Bone marrow (tissue), 2 donors: ENCODE measurements around the gene JDP2.

Source experiments
- DNase-seq, 2 donors: peaks; one replicate each; lab custom pipeline; 2025; lab: John Stamatoyannopoulos, UW

JDP2 gene

DNA sequence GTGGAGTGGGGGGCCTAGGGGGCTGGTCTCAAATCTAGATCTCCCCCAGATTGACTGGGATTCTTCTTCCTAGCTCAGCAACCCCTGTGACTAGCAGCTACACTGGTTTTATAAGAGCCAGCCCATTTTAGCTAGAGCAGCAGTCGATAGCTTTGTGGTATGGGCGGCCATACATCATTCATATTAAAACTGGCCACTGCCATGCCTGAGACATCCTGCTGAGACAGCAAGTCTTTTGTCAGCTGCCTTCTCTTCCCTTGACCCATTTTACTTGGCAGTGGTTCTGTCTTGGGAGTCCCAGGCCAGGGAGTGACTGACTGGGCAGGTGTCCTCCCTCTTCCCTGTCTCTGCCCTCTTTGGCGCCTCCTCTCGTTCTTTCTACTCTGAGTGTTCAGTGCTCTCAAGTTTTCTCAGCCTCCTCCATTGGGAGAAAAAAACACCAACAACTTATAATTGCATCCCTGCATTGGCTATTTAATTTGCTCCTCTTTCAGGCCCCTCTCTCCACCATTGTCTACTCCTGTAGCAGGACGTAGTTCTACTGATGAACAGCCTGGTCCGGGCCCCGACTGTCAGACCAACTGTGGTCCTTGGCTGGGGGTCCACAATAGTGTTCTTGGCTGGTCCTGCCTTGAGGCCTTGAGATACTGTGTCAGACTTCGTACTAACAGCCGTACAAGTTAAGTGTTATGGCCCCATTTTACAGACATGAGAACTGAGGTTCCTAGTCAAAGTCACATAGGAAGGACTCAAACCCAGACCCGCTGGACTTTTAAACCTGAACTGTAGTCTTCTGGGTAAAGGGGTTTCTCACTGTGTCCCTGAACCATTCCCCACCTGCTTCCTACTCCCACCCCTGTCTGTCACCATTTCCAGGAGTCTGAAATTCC, 18.3 kb upstream of the JDP2 start:
- no peak for DNase-seq

- no peak for DNase-seq
Observed at GRCh38 chr14:75411214-75411540, 16.6 kb upstream of the JDP2 start.

GRCh38 chr14:75413013-75413412, 14.8 kb upstream of the JDP2 start:
- DNase-seq = no peak

DNA sequence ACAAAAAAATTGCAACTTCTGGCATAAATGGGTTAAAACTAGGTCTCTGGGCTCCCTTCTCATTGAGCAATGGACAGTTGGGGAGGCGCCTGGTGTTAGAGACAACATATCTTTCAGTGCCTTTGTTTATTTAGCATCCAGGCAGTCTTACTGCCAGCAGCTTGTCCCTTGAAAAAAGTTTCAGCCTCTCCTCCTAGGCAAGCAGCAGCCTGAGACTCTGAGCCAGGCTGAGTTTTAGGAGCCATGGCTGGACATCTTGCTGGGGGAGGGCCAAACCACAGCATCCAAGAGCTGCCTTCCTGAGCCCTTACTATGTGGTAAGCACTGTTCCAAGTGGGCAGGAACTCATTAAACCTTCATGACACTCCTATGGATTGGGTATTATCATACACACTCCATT, 10.1 kb upstream of the JDP2 start:
- DNase-seq = no peak

DNA sequence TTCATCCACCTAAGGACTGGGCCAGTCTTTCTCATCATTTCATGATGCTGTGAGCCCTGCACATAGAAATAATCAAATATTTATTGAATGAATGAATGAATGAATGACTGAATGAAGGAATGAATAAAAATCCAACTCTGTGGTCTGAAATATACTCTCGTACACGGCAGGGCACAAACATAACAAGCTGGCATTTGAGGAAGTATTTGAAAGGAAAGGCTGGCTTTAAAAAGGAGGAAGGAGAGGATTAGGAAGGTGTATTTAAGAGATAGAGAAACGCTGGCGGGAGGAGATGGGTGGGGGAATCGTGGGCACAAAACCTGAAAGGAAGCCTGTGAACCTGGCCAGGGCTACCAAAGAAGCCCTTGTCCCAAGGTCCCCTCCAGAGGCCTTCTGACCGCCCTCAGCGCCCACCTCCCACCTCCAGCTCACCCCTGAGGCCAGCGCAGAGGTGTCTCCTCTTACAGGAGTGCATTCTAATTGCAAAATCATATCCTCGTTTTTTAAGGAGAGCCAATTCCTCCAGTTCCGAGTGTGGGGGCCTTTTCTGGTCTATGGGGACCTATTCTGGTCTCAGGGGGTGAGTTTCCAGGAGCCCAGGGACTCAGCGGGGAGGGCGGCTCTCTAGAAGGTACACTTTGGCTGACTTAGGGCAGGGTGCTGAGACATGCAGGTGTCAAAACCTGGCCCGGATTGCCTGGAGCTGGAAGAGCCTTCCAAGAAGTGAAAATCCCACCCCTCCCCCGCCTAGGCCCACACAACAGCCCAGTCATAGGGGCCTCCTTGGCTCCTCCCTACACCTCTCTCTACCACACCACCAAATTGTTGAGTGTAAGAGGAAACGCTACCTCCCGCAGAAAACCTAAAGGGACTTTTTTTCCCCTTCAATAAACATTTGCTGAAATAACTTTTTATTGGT, 8.7 kb upstream of the JDP2 start:
- peak in 1 of 2 donors; percentile 58 for DNase-seq

GRCh38 chr14:75422169-75422568, 5.7 kb upstream of the JDP2 start:
- DNase-seq = no peak

DNA sequence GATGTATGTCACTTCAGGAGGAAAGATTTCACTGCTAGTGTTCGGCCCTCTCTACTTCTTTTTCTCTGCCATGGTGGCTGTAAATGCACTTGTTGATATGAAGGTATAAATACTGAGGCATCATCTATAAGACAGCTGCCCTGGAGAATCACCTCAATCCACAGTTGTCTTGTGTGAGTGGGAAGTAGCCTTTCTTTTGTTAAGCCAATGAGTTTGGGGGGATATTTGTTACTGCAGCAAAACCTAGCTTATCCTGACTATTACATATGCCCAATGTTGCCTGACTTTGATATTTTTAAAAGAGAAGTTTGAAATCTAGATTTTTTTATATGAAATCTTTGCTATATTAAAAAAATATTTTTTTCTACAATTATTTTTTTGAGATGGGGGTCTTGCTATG, 3.3 kb upstream of the JDP2 start:
- no peak for DNase-seq

DNA sequence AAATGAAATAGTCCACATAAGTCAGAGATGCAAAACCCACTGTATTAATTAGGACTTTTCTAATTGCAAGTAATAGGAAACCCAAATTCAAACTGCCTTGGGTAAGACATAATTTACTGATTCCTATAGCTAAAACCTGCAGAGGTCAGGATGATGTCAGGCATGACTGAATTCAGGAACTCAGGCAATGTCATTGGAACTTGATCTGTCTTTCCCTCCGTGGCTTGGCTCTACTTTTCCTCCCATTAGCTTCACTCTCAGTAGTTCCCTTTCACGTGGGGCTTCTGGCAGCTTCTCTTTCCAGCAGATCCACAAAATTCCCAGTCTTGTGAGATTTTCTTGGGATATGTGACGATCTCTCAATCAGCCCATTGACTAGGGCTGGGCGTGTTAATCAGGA, 2.4 kb upstream of the JDP2 start:
- DNase-seq = no peak

GRCh38 chr14:75426332-75427125, 1.3 kb upstream of the JDP2 start:
- no peak for DNase-seq

DNA sequence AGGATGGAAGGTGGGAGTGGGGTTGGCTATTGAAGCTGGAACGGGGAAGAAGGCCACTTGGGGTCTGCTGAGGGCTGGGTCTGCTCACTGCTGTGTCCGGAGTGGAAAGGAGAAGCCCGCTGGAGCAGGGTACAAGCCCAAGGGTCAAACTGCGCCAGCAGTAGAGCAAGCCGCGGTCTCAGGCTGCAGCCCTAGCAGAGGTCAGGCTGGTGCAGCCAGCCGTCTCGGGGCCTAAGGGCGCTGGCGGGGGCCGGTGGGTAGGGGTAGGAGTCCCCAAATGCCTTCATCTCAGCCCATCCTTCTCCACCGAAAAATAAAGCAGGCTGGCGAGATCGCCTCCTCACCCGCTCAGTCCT, 718 bp upstream of the JDP2 start:
- no peak for DNase-seq

DNA sequence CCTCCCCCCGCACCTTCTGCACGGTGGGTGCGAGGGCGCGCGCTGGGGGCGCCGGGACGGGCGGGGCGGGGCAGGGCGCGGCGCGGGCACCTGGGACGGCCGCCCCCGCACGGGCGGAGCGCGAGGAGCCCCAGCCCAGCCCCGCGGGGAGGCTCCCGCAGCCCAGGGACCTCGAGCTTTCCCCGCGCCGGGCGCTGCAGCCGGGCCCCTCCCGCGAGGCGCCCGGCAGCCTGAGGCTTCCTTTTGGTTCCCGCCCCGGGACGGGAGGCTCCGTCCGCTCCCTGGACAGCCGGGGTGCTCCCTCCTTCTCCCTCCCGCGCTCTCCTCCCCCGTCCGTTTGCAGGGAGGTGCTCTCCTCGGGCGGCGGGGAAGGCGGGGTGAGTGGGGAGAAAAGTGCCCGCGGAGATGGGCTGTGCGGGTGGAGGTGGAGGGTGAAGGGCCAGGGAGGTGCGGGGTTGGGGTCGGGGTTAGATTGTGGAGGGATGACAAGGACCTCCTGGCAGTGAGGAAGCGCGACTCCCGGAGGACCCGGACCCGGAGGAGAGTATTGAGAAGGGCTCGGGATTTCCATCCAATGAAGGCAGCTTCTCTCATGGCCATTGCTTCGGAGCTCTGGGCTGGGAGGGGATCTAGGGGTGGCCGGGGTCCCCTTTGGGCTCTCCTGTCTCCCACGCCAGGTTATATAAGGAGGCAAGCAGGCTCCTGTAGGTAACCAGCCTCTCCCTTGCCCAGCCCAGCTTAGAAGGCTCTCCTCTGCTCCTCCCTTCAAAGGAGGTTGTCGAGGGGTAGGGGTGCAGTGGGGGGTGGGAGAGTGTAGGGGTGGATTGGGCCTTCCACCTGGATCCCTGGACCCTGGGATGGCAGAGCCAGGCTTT, 645 bp downstream of the JDP2 start:
- DNase-seq = peak in 1 of 2 donors; percentile 17

DNA sequence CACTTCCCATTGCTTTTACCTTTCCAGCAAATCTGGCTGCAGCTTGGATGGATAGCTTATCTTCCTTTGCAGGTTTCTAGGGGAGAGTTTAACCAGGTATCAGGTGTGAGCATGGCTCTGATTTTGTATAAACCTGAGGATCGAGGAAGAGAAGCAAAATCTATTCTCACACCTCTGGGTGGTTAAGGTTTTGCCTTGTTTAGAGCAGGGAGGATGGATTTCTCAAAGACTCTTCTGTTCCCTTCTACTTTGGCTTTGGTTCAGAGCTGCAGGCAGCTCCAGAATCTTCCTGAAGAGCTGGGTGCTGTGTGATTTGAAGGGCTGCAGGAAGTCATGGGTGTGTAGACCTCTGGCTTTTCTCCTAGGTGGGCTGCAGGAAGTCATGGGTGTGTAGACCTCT, 1.7 kb downstream of the JDP2 start:
- no peak for DNase-seq

DNA sequence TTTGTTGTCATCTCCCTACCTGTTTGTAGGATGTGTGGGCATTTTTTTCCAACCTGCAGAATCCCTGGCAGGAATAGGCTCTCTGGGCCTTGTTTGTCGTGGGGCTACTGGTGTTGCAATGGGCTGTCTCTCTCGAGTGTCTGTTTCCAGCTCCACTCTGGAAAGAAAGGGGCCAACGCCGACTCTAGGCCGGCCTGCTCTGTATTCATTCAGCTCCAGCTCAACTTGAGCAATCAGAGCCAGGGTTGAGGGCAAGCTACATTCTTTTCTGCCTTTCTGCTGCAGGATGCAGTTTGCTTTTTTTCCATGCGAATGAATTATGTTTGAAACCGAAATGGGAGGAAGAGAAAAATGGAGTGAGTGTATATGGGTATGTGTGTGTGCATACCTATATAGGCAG, 2.3 kb downstream of the JDP2 start:
- no peak for DNase-seq

DNA sequence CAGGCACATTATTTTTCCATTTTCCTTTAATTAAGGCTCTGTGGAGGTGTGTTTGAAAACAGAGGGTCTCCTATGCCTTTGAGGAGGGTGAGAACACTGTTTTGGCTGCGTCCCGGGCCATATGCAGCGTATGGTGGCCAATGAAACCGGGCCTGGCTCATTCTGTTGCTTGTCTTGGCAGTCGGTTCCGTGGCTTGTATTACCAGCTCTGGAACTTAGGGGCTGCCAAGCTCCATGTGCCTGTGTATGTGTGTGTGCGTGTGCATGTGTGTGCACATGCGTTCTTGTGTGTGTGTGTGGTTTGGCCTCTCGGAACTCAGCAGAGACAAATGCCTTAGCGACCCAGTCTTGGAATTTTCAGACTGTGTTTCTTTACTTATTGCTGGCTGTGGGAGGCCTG, 2.7 kb downstream of the JDP2 start:
- DNase-seq = no peak

GRCh38 chr14:75430976-75431375, 3.2 kb downstream of the JDP2 start:
- DNase-seq = no peak

DNA sequence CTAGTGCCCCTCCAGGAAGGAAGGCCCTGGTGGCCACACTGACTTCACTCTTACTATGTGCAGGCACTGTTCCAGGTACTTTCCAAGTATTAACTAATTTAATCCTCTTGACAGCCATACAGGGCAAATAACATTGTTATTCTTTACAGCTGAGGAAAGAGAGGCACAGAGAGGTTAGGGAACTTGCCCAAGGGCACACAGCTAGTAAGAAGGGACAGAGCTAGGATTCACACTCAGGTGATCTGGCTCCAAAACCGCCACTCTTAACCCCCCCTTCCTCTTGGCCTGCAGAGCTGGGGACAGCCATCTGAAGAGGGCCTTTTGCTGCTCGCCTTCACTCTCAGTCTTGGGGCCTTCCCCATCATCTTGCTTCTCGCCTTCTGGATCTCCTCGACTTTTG, 4.0 kb downstream of the JDP2 start:
- DNase-seq = no peak

DNA sequence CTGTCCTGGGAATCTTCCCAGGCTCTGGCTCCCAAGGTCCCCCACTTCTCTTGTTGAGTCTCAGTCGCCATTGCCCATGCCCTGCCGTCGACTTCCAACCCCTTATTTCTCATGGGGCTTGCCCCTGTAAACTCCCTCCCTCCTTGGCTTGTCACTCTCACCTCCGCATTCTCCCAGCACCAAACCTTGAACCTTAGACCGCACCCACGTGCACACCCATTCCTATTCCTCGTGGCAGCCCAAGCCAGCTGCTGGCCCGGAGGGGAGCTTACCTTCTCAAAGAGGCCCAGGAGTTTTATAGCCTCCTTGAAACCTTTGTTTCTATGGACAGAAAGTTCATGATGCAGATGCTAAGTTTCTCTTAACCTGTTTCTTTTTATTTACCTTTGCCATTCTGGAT, 4.6 kb downstream of the JDP2 start:
- no peak for DNase-seq

- DNase-seq = no peak
Observed at GRCh38 chr14:75433631-75434071, 5.8 kb downstream of the JDP2 start.

- no peak for DNase-seq
Observed at GRCh38 chr14:75434138-75434889, 6.5 kb downstream of the JDP2 start.

DNA sequence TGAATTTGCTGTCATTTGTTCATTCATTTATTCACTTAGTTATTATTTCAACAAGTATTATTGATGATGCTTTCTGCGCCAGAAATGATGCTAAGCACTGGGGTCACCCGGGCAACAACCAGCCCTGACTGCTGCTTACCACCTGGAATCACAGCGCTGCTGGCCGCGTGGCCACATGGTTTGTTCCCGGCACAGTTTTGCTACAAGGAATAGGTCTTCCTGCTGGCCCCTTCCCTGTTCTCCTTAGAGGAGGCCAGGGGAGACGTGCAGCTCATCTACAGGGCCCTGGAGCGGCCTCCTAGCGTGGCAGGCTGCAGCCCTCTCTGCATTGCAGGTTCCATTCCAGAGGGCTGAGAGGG, 7.0 kb downstream of the JDP2 start:
- DNase-seq = no peak

DNA sequence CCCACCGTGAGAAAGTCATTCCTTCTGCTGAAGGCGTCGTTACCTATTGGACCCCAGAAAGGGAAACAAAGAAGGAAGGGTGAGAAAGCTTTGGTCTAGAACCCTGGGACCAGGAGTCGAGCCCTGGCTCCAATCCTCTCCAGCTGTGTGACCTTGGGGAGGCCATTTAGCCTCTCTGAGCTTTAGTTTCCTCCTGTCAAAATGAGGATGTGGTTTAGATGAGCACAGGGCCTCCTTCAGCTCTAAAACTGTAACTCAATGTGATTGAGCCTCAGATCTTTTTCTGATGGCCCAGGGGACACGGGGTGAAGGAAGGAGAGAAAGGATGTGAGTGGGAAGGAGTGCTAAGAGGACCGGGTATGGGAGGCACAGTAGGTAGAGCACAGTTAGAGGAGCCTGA, 7.7 kb downstream of the JDP2 start:
- no peak for DNase-seq
